Activated T-cell treated with anti-CD3 and anti-CD28 coated beads for 48 hours (primary cell): Measurements from ENCODE around the gene PGAP6.
"Not testable (repeated sequence)": the region's sequence is repeated elsewhere in the genome, so short reads cannot be mapped to it uniquely, and the experiment has no call there.

Experiments used
- DNase-seq: peaks from one replicate; pipeline ENCODE4 v3.0.0-alpha.2; 2020; ENCODE audit warnings: low read depth

The PGAP6 gene

DNA sequence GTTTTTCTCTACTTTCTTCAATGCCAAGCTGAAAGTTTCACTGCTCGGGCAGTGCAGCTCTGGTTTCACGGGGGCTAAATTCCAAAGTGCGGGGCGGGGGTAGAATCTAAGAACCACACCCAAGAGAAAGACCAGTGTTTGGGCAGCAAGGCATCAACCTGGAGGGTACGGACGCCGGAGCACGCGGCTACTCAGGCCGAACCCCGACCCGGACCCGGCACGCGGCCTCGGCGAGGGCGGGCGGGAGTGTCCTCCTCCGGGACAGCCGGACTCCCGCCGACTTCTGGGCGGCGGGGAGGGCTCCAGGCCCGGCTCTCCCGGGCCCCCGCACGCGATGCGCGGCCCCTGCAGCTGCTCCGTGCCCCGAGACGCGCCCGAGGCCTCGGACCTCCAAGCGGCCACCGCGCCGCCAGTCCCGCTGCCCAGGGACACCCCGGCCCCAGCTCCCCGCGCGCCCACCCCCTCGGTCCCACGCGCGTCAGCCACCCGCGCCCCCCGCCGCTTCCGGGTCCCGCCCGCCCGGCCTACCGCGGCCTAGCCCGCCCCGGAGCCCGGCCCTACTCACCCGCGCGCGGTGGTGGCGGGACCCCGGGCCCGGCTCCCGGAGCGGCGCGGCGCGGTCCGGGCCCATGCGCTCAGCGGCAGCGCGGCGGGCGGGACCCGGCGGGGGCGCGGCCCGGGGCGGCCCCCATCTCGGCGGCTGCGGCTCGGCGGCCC is 29.8 kb downstream of the PGAP6 start:
- no peak for DNase-seq

DNA sequence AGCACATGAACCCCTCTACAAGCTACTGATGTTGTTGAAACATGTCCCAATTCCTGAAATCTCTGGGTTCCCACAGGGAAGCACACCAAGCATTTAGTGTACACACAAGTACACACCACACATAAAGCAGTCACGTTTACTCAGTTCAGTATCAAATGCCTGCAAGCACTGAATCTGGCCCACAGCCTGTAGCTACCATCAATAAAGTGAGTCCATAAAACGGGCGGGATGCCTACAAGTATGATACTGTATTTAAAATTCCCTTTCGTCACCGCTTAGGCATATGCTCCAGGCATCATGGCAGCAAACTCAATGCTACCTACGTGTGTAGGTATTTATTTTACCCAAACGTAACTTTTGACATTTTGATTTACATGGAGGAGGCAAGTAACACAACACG is 31.6 kb downstream of the PGAP6 start:
- DNase-seq: no peak

DNA sequence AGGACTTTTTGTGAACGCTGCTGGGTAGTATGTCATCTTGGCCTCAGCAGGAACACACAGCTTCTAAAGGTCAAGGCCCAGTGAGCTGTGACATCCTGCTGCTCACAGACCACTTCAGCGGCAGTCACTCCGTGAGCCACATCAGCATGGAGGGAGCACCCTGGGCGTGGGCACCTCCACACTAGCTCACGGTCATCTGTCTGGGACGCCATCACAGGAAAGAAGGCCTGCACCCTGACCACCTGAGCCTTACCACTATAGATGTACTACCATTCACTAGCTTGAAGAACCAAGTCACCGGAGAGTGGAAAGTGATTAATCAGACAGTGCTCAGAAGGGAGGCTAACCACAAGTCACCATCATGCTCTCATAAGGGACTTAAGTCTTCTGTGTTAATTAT is 32.6 kb downstream of the PGAP6 start:
- DNase-seq: no peak

DNA sequence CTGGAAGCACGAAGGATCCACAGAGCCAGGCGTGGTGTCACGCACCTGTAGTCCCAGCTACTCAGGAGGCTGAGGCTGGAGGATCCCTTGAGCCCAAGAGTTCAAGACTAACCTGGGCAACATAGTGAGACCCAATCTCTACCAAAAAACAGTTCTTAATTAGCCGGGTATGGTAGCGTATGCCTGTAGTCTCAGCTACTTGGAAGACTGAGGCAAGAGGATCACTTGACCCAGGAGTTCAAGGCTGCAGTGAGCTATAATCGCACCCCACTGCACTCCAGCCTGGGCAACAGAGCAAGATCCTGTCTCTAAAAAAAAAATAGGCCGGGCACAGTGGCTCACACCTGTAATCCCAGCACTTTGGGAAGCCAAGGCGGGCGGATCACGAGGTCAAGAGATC is 33.3 kb downstream of the PGAP6 start:
- DNase-seq: not testable (repeated sequence)

DNA sequence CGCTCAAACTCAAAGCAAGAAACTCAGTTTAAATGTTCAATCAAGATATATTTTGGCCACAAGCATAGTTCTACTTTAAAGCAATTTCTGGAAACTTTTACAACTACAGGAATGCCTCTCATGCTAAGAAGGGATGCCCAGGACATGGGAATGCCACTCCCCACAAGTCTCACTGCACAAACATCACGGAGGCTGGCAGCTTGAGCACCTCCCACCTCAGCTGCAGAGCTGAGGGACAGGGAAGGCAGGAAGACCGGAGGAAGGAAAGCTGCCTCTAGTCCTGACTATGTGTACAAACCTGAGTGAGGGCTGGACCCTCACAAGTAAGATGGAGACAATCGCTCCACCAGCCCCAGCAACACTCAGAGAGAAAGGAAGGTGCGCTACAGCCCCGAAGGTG is 34.6 kb downstream of the PGAP6 start:
- no peak for DNase-seq

DNA sequence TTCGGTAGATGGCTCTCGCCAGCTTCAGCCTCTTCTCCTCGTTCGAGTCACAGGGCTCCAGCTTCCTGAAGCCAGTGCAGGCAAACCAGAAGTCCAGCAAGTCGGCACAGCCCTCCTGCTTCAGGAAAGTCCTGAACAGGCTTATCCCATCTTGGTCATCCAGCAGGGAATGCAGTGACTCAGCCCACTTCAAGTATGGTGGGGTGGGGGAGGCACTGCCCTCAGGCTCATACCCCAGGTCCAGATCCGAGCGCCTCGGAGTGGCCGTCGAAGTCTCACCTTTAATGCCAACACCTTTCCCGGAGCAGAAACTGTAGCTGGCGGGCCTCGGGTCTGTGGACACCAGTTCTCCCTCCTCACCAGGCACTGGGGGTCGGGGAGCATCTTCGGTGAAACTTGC is 35.2 kb downstream of the PGAP6 start:
- DNase-seq: no peak

DNA sequence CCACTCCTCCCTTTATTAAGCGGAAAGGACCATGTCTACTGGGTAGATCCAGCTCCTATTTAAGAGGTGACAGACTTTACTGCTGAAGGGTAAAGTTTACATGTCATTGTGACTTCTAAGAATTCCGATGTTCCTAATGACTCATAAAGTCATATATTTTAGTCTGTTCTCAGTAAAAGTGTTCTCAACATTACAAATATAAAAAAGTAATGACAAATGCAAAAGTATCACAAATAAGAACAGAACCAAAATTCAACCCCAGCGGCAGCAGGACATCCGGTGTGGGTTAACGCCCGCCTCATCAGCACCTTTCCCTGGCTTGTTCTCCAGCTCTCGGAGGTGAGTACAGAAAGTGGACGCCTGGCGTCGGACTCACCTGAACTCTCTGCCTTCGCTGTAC is 36.0 kb downstream of the PGAP6 start:
- DNase-seq: no peak

DNA sequence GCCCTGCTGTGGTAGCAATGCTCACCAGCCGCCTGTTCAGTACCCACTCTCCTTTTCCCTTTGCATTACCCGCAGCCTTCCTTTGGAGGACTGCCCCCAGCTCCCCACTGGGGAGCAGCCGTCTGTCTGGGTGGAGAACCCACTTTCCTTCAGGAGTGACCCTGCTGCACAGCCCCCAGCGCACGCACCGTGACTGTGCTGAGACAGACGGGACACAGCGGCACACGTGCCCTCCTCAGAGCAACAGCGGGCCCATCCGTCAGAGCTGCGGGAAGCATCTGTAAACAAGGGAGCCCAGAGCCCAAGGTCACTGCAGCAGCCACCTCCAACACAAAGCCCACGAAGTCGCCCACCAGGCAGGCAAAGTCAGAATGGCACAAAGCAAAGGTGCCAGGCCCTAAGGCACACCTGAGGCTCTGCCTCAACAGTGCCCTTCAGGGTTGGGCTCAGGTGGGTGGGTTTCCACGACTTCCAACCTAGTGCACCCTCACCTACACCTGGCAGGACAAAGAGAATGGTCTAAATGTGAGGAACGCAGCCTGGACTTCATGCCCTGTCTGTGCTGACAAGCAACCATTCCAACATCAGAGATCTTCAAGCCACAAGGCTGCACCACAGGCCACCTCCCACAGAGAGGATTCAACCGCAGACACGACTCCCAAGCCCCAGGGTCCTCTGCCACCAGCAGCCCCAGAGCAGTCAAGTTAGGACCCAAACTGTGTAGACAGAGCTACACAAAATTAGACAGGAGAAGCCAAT is 39.1 kb downstream of the PGAP6 start:
- no peak for DNase-seq

DNA sequence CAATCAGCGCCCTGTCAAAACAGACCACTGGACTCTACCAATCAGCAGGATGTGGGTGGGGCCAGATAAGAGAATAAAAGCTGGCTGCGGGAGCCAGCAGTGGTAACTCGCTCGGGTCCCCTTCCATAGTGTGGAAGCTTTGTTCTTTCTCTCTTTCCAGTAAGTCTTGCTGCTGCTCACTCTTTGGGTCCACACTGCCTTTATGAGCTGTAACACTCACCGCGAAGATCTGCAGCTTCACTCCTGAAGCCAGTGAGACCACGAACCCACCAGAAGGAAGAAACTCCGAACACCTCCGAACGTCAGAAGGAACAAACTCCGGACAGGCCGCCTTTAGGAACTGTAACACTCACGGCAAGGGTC is 39.8 kb downstream of the PGAP6 start:
- DNase-seq: not testable (repeated sequence)

DNA sequence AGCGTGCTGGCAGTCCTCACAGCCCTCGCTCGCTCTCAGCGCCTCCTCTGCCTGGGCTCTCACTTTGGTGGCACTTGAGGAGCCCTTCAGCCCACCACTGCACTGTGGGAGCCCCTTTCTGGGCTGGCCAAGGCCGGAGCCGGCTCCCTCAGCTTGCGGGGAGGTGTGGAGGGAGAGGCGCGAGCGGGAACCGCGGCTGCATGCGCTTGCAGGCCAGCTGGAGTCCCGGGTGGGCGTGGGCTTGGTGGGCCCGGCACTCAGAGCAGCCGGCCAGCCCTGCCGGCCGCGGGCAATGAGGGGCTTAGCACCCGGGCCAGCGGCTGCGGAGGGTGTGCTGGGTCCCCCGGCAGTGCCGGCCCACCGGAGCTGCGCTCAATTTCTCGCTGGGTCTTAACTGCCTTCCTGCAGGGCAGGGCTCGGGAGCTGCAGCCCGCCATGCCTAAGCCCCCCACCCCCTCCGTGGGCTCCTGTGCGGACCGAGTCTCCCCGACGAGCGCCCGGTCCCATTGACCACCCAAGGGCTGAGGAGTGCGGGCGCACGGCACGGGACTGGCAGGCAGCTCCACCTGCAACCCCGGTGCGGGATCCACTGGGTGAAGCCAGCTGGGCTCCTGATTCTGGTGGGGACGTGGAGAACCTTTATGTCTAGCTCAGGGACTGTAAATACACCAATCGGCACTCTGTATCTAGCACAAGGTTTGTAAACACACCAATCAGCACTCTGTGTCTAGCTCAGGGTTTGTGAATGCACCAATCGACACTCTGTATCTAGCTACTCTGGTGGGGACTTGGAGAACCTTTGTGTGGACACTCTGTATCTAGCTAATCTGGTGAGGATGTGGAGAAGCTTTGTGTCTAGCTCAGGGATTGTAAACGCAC is 40.4 kb downstream of the PGAP6 start:
- DNase-seq: not testable (repeated sequence)

DNA sequence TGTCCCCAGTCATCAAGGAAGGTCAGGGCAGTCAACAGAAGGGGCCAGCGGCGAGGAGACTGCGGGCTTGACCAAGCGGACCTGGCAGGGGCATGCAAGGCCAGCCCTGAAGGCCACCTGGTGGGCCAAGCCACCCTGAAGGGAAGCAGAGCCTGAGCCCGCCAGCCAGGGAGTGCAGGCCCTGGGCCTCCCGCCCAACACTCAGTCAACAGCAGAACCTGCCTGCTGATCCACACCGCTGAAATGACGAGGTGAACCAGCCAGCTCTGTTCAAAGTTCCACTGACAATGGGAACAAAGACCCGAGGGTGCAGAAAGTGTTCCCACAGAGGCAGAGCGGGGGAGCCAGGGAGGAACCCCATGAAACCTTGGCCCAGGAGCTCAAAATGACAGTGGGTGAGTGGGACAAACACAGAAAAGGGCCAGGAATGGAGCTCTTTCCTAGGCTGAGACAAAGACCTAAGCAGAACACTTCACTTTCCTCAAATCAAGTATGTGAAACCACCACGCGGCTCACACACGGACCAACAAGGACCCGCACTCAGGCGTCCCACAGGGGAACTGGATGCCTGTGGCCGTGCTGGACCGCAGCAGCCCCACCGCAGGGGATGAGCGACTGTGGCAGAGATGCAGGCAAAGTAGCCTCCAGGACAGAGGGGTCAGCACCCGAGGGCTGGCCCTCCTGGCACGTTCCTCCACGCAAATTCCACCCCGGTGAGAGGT is 41.2 kb downstream of the PGAP6 start:
- no peak for DNase-seq

DNA sequence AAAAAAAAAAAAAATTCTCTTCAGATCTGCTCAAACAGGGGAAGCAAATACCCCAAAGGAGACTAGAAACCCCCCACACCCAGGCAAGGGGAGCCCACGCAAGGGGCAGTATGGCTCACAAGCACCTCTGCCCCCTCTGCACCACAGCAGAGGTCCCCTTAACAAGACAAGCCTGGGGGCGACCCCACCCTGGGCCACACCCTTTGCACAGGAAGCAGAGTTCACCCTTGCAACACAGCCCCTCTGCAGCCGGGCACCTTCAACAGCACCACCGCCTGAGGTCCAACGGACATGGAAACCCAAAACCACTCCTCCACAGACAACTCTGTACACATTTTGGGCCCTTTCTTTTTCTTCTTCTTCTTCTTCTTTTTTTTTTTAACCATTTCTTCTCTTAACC is 42.1 kb downstream of the PGAP6 start:
- DNase-seq: no peak

DNA sequence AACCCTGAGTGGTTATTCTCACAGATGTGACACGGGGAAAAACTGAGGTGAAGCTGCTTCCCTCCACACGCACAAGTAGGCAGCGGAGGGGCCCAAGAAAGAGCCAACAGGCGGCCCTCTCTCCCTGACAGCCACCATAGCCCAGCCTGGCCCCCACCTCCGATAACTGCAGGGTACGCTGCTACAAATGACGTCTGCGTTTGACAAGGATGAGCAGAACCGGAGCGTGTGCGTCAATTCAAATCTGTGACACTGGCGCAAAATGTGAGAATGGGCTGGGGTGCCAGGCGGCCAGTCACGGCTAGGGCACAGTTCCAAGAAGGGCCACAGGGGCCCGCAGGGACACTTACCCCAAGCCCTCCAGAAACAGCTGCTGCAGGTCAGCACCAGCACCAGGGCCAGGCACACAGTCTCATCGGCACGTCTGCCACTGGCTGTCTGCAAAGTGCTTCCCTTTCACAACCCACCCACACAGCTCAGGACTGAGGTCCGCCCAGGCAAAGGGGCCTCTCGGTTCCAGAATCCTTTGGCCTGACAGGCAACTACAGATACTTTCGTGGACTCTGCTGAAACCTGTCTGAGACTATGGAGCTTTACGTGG is 43.7 kb downstream of the PGAP6 start:
- DNase-seq: no peak

DNA sequence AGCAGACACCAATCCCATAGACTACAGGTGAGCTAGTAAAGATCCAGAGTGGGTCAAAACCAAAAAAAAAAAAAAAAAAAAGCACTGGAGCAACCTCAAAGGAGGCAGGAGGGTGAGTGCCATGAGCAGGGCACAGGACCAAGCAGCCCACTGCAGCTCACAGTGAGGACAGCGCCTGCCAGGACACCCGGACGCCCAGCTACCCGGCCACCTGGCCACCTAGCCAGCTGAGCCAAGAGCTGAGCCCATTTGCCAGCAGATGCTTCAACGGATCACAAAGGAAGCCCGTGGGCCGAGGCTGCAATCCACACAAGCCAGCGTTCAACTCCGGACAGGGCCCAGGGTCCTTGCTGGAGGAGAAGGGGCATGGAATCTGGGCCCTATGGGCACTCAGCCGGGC is 44.3 kb downstream of the PGAP6 start:
- no peak for DNase-seq

DNA sequence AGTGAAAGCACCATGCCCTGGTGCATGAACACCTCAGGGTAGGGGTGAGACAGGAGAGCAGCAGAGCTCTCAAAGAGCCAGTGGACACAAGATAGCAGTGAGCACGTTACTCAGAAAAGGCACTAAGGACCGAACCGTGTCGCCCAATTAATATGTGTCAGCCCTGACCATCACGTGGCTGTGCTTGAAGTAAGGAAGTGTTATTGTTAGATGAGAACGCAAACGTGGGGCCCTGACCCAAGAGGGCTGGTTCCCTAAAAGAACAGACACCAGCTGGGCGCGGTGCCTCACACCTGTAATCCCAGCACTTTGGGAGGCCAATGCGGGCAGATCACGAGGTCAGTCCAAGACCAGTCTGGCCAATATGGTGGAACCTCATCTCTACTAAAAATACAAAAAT is 45.5 kb downstream of the PGAP6 start:
- no peak for DNase-seq

DNA sequence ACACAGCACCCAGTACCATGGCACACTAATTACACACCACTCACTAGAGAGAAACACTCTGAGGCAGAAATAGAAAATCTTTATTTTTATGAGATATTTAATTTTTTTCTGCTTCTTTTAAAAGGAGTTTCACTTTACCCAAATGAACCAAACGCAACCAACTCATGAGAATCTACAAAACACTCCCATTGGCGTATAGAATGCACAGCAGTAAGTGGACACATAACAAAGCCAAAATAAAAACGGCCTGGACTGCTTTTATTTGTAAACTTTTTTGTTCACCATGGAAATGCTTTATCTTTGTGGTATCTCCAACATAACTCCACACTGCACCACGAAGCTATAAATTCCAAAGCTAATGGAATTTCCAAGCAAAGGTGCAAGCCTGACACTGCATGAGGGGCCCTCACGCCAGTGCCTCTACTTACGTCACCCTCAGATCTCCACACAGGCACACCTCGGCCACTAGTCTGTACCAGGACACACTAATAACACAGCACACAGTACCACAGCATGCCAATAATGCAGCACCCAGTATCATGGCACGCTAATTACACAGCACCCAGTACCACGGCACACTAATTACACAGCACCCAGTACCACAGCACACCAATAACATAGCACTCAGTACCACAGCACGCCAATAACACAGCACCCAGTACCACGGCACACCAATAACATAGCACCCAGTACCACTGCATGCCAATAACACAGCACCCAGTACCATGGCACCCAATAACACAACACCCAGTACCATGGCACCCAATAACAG is 46.7 kb downstream of the PGAP6 start:
- not testable (repeated sequence) for DNase-seq

DNA sequence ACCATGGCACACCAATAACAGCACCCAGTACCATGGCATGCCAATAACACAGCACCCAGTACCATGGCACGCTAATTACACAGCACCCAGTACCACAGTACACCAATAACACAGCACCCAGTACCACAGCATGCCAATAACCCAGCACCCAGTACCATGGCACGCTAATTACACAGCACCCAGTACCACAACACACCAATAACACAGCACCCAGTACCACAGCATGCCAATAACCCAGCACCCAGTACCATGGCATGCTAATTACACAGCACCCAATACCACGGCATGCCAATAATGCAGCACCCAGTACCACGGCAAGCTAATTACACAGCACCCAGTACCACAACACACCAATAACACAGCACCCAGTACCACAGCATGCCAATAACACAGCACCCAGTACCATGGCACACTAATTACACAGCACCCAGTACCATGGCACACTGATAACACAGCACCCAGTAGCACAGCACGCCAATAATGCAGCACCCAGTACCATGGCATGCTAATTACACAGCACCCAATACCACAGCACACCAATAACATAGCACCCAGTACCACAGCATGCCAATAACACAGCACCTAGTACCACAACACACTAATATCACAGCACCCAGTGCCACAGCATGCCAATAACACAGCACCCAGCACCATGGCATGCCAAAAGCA is 47.5 kb downstream of the PGAP6 start:
- DNase-seq: not testable (repeated sequence)

DNA sequence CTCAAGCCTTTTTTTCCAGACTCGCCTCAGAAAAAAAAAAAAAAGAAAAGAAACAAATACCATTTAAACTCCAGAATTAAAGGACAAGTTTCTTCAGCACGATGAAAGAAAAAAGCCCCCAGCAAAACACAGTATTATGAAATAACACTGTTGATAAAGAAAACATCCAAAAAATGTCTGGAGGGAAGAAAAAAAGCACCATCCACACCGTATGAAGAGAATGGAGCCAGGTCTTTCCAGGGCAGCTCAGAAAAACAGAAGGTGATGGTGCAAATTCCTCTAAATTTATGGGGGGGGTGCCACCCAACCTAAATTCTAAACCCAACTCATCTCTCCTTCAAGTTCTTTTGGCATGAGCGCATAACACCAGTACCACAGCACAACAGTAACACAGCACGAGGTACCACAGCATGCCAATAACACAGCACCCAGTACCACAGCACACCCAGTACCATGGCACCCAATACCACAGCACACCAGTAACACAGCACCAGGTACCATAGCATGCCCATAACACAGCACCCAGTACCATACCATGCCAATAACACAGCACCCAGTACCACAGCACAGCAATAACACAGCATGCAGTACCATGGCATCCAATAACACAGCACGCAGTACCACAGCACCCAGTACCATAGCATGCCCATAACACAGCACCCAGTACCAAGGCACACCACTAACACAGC is 48.2 kb downstream of the PGAP6 start:
- DNase-seq: no peak

DNA sequence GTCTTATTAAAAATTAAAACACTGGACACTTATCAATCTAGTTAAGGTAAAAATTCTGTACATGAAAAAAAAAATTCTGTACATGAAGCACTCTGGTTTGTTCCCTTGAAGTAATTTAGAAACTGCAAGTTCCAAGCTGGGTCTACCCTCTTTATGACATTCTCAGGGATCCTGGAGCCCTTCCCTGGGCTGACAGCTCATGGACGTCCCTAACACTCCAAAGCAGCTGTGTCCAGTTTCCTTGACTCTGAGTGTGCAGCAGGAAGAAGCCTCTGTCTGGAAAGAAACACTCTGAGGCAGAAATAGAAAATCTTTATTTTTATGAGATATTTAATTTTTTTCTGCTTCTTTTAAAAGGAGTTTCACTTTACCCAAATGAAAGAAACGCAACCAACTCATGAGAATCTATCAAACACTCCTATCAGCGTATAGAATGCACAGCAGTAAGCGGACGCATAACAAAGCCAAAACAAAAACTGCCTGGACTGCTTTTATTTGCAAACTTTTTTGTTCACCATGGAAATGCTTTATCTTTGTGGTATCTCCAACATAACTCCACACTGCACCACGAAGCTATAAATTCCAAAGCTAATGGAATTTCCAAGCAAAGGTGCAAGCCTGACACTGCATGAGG is 50.5 kb downstream of the PGAP6 start:
- not testable (repeated sequence) for DNase-seq
